ENCODE measurements around the gene IL23A.
A peak's percentile ranks its signal among the peaks of the same experiment; 100 is the strongest.

IL23A gene

DNA sequence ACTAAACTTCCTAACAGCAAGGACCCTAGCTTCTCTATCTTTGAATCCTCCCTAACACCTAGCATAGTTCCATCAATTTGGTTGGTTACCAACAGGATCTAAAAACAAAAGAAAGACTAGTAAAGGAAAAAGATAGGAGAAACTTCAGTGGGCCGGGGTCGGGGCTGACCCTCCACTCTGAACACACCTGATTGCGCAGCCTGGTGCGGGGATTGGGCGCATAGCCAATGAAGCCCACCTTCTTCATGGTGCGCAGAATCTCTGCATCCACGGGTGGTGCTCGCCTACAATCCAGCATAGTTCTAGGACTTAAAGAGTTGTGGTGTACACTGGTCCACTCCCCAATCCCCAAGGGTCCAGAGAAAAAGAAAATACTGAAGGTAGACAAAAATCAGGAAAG lies 12.6 kb upstream of the IL23A start:
- DNase-seq (ENCODE audit: low read depth): no peak
- no peak overlapping the region for H3K4me3 ChIP-seq (ENCODE audit: low read length)
- no peak for TF ChIP-seq CTCF (IDR thresholded peaks at IDR 0.05; ENCODE audit: insufficient read depth, low read depth, low read length, missing control alignments)

DNA sequence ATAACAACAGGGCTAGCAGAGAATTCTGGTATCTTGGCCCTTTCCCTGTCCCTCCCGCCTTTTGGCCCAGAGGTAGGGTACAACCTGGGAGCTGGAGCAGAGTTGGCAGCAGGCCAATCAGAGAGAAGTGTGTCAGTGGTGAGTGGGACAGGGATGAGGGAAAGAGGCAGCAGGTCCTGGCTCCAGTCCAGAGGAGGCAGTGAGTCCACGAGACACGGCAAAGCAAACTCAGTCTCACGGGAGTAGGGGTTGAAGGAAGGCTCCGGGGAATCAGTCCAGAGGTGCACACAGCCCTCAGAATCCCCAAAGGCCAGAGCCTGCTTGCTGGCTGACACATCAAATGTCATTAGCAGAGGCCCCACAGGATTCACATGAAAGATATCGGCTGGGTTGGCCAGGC lies 12.2 kb upstream of the IL23A start:
- TF ChIP-seq CTCF (IDR thresholded peaks at IDR 0.05; ENCODE audit: insufficient read depth, low read depth, low read length, missing control alignments): no peak
- no peak overlapping the region for H3K4me3 ChIP-seq (ENCODE audit: low read length)
- peak; percentile 13 for DNase-seq (ENCODE audit: low read depth)

DNA sequence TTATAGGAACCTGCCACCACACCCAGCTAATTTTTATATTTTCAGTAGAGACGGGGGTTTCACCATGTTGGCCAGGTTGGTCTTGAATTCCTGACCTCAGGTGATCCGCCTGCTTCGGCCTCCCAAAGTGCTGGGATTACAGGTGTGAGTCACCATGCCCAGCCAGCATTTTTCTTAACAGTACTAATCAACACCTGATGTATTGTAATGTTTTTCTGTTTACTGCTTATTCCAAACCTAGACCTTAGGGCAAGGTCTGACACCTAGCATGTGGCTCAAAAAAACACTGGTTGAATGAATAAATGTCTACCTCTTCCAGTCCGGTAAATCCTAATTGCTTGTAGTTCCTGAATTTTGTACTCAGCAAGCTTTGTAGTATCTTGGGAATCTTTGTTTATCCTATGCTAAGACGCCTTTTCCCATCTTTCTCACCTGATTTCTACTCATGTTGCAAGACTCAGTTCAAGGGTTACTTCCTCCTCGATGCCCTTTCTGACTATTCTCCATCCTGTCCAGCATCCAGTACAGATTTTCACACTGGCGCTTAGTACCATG lies 7.7 kb upstream of the IL23A start:
- TF ChIP-seq CTCF (IDR thresholded peaks at IDR 0.05; ENCODE audit: insufficient read depth, low read depth, low read length, missing control alignments): no peak
- no peak overlapping the region for H3K4me3 ChIP-seq (ENCODE audit: low read length)
- DNase-seq (ENCODE audit: low read depth): peak; percentile 62

- TF ChIP-seq CTCF (IDR thresholded peaks at IDR 0.05; ENCODE audit: insufficient read depth, low read depth, low read length, missing control alignments): no peak
- no peak for DNase-seq (ENCODE audit: low read depth)
- H3K4me3 ChIP-seq (ENCODE audit: low read length): peak overlapping the region; percentile 77
Measured at GRCh38 chr12:56332512-56333196, 6.0 kb upstream of the IL23A start.

- H3K4me3 ChIP-seq (ENCODE audit: low read length): peak overlapping the region; percentile 77
- peak; percentile 70 for DNase-seq (ENCODE audit: low read depth)
- no peak for TF ChIP-seq CTCF (IDR thresholded peaks at IDR 0.05; ENCODE audit: insufficient read depth, low read depth, low read length, missing control alignments)
Measured at GRCh38 chr12:56333197-56333678, 5.4 kb upstream of the IL23A start.

GRCh38 chr12:56333679-56334489 lies 4.8 kb upstream of the IL23A start, which contains the start of gene PAN2:
Gene PAN2 (minus strand): TSS chr12:56334000. CDS start chr12:56333094, 906 bp downstream.
- peak within 1 kb of the TSS; percentile 77 for H3K4me3 ChIP-seq (ENCODE audit: low read length)
- peak; percentile 98 for DNase-seq (ENCODE audit: low read depth)

More at GRCh38 chr12:56333679-56334489, 4.8 kb upstream of the IL23A start, which contains the start of gene PAN2:
- TF ChIP-seq CTCF (IDR thresholded peaks at IDR 0.05; ENCODE audit: insufficient read depth, low read depth, low read length, missing control alignments): peak; percentile 79
